ENCODE measurements around the gene C1orf53.

C1orf53 gene

DNA sequence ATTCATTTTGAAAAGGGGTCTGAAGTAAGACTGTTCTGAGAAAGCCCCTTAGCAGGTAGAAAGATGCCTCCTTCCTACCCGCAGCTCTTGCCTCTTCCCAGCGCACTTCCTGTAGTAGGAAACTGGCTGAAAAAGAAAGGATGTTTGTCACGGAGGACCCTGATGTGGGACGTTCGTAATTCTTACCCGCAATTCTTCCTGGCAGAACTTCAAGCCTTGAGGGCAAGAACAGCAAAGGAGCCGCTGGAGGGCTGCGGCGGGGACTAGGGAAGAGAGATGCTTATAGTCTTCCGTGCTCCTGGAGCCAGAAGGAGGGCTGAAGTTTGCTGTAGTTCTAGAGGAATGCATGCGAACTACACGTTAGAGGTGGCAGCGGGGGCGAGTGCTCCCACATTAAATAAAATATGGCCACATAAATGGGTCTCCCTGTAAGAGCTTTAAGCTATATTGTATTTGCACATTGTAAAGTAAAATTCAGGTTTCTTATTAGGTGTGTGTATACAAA lies 6.3 kb downstream of the C1orf53 start:
- no peak for DNase-seq

DNA sequence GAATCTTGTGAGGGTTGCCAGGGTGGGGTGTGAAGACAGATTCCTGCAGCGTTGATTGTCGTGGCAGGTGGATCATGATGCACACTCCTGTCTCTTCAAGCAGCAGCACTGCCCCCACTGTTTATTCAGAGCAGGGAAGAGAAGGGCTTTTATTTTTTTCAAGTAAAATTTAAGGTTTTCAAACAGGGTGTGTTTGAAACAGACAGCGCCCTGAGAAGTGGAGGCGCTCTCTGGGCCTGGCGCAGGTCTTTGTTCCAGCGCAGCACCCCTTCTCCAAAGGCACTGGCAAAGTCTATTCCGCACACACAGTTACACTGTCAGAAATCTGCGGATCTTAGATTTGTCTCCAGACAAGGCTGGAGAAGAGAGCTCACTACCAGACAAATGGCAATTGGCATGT lies 7.0 kb downstream of the C1orf53 start:
- DNase-seq = no peak

DNA sequence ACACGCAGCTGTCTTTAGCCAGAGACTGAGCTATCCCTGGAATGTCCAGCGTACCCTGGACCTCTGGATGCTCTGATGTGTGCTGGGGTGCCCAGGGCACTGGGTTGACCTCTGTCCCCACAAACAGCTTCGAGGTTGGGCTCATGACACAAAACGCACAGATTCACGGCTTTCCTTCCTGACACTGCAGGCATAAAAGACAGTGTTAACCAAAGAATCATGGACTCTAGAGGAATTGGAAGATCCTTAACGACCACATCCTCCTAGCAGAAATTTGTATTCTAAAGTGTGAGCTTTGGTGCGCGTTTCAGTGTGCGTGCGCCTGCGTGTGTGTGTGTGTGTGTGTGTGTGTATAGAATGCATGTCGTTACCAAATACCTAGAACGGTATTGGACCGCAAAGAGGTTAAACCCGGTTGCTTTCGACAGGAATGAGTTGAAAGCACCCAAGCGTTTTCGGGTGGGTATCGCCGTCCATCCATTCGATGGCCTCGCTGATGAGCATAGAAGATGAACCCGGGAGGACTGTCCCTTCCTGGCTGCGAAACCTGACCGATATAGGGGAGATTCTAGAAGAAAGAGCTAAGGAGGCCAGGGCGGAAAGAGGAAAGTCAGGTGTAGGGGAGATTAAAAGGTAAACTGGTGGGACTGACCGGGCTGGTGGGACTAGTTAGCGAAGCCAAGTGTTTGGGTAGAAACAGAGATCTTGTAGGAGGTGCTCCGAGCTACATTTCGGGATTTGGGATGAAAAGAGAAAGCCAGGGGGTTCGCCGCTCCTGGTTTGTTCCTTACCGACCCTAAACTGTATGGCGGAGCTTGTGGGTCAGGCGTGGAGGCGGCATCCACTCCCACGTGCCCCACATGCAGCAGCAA lies 7.9 kb downstream of the C1orf53 start:
- DNase-seq = no peak

GRCh38 chr1:197911111-197911856 lies 8.9 kb downstream of the C1orf53 start:
- DNase-seq = peak; percentile 32

DNA sequence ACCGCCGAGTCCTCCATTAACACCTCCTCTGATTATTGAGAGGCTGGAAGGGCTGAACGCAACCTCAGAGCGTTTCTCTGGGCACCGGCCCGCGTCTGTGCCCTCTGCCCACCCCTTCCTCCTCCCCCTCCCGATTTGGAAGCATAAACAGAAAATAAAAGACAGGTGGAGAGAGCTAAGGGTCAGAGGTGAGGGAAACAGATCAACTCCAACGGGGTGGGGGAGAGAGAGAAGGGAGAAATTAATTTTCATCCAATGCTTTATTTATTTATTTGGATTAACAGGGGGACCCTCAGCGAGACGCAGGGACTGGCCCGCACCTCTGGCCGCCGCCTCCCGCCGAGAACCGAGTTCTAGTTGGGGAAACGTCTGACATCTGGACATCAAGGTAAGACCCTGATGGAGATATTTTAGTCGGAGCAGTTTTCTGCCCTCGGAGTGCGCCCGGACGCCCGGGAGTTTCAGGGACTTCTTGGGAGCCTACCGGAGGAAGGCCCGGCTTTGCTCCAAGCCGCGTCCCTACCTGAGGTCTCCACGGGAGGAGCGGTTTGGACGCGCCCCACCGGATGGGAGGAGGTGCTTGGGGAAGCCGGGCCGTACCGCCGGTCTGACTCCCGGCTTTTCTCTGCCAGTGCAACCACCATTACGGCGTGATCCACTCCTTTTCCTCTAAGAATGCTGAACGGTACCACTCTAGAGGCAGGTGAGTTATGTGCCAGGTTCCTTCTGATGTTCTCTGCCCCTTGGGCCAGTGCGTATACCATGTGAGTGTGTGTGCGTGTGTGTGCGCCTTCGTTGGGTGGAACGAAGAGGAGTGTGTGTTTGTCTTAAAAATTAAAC lies 9.6 kb downstream of the C1orf53 start:
- no peak for DNase-seq

- DNase-seq = no peak
Measured at GRCh38 chr1:197912739-197913494, 10.5 kb downstream of the C1orf53 start.

- no peak for DNase-seq
Measured at GRCh38 chr1:197913495-197914276, 11.3 kb downstream of the C1orf53 start.

DNA sequence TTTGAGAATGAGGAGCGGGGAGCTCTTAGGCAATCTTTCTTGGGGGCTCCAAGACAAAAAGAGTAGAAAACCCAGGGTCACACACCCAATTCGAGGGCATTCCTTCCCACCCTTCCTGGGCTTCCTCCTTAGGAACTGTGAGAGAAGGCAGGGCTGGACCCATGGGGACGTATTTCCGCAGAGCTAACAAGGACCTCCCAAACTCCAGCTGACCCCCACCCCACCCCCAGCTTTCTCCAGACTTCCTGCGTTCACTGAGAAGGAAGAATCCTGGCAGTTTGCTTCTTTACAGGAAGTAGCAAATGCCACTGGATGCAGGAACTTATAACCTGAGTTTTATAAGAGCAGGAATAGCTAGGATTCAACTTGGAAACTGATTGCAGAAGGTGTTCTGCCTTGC lies 12.1 kb downstream of the C1orf53 start:
- no peak for DNase-seq

GRCh38 chr1:197915260-197915861 lies 12.9 kb downstream of the C1orf53 start:
- no peak for DNase-seq

- peak; percentile 82 for DNase-seq
Measured at GRCh38 chr1:197915862-197916499, 13.6 kb downstream of the C1orf53 start.

GRCh38 chr1:197916500-197916983 lies 14.1 kb downstream of the C1orf53 start:
- DNase-seq = no peak

DNA sequence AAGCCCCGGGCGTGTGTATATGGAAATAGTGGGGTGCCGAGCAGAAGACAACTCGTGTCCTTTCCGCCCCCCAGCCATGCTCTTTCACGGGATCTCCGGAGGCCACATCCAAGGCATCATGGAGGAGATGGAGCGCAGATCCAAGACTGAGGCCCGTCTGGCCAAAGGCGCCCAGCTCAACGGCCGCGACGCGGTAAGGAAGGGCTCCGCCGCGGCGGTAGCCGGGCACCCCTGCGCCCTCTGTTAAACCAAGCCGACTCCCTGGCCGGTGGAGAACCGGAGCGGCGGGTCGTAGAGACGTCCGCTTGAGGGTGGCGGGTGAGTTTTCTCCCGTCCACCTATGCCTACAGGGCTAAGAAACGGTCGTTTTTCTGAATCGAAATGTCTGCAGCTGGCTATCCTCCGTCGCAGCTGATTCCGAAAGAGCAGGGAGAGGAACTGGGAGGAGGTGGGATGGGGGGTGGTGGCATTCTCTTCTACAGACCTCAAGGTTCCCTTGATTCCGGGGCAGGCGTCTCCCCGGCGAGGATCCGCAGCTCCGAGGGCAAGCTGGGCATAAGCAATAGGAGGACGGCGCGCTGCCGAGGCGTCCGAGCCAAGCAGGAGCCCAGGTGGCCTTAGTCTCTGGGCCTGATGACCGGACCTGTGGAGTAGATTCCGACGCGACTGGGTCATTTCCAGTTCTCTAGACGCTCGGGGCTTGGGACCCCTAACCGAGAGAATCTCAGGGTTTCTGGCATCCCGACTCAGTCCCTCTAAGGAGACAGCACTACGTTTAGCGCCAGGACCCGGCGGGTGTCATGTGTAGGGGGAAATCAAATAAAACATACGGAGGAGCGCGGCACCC lies 15.6 kb downstream of the C1orf53 start:
- DNase-seq = no peak

- DNase-seq = no peak
Measured at GRCh38 chr1:197918807-197919345, 16.4 kb downstream of the C1orf53 start.

- DNase-seq = no peak
Measured at GRCh38 chr1:197919346-197920066, 17.1 kb downstream of the C1orf53 start.

GRCh38 chr1:197920067-197920396 lies 17.6 kb downstream of the C1orf53 start:
- DNase-seq = no peak

DNA sequence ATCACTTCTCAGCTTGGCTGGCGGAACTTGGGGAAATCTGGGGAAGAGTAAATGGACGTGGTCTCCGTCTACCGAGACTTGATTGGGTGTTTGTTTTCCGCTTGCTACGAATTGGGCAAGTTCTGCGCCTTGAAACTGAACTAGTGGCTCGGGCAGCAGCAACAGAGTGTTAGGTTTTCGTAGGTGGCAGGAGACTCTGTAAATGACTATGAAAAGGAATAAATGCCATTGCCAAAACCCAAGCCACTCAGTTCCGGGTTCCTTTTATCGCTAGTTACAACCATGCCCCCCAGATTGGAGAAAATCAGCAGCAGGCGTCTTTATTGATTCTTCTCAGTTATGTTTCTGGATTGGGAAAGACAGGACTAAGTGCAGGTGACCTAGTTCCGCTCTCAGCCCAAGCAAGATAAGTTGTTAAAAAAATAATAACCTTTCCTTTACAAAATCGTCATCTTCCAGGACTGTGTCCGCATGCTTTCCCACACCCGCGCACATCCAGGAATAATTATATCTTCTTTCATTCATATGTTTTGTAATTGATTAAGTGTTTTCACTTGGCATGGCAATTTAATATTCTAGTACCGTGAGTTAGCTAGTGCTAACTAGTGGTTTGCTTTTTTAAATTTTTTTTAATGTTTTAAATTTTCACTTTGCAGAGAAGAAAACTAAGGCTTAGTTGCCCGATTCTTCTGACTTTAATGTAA lies 18.1 kb downstream of the C1orf53 start:
- DNase-seq = no peak

- no peak for DNase-seq
Measured at GRCh38 chr1:197921235-197922069, 19.0 kb downstream of the C1orf53 start.

All from NCI-H345 (cell line).